ENCODE measurements around the gene DENND5B. TPM values are rescaled to one million over a fixed set of nuclear protein-coding genes. Genes with fewer than 3 reads are reported as not detected.

The DENND5B gene
- total and polyA plus RNA-seq, 4 donors, result 4.5 to 23.1 (median 9.3) TPM

- Histone ChIP-seq H3K36me3 (ENCODE audit: control insufficient read depth in 4 of 4, insufficient read depth in 3 of 4, low read depth in 1 of 4, low read length in 3 of 4) (no peaks in the 10 kb centered on the region), H3K9ac (ENCODE audit: low read depth in 1 of 2, low read length in 2 of 2) (no peak overlapping the region), H3K9me3 (ENCODE audit: control insufficient read depth in 4 of 4, low read length in 3 of 4) (no peaks in the 10 kb centered on the region), H3K4me1 (ENCODE audit: control insufficient read depth in 4 of 4, insufficient read depth in 4 of 4, low read length in 3 of 4) (peaks cover 2 to 15% (median 6%) of the 10 kb centered on the region in 4 donors), H3K27ac (ENCODE audit: low read depth in 1 of 2, low read length in 2 of 2) (no peak overlapping the region), H3K27me3 (ENCODE audit: control insufficient read depth in 4 of 4, insufficient read depth in 4 of 4, low read length in 3 of 4) (no peaks in the 10 kb centered on the region), H3K4me3 (ENCODE audit: low read depth in 1 of 3, low read length in 3 of 3) (no peak overlapping the region)
- 74% methylated on average over 3 of the region's 3 CpGs for WGBS
- no peak for TF ChIP-seq REST (IDR thresholded peaks at IDR 0.05)
- TF ChIP-seq RXRA (IDR thresholded peaks at IDR 0.05), result no peak
- no peak for TF ChIP-seq MAX (IDR thresholded peaks at IDR 0.05)
- no peak for TF ChIP-seq FOXA2 (IDR thresholded peaks at IDR 0.05)
- TF ChIP-seq HNF4G (IDR thresholded peaks at IDR 0.05), result no peak
- TF ChIP-seq CTCF (IDR thresholded peaks at IDR 0.05; ENCODE audit: low read depth, low read length, missing input control), result no peak
- TF ChIP-seq EGR1 (IDR thresholded peaks at IDR 0.05; ENCODE audit: low read depth in 2 of 2), result no peak
- no peak for TF ChIP-seq FOXA1 (IDR thresholded peaks at IDR 0.05)
- no peak for TF ChIP-seq HNF4A (conservative IDR thresholded peaks at IDR 0.05)
- TF ChIP-seq RAD21 (IDR thresholded peaks at IDR 0.05), result no peak
- TF ChIP-seq, protein P1, sequence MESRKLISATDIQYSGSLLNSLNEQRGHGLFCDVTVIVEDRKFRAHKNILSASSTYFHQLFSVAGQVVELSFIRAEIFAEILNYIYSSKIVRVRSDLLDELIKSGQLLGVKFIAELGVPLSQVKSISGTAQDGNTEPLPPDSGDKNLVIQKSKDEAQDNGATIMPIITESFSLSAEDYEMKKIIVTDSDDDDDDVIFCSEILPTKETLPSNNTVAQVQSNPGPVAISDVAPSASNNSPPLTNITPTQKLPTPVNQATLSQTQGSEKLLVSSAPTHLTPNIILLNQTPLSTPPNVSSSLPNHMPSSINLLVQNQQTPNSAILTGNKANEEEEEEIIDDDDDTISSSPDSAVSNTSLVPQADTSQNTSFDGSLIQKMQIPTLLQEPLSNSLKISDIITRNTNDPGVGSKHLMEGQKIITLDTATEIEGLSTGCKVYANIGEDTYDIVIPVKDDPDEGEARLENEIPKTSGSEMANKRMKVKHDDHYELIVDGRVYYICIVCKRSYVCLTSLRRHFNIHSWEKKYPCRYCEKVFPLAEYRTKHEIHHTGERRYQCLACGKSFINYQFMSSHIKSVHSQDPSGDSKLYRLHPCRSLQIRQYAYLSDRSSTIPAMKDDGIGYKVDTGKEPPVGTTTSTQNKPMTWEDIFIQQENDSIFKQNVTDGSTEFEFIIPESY (IDR thresholded peaks at IDR 0.05), result no peak
- no peak for DNase-seq (ENCODE audit: low spot score)
These were observed 5.7 kb downstream of the DENND5B start for GRCh38 chr12:31585271-31585670.

DNA sequence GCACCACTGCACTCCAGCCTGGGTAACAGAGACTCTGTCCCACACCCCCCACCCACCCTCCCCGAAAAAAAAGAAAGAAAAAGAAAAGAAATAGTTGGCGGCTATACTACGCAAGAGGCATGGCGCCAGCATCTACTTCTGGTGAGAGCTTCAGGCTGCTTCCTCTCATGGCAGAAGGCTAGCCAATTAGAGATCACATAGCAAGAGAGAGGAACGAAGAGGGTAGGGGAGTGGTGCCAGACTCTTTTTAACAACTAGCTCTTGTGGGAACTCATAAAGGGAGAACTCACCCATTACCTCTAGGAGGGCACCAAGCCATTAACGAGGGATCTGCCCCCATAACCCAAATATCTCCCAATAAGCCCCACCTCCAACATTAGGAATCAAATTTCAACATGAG is 6.2 kb downstream of the DENND5B start:
- no peaks in the 10 kb centered on the region for H3K9me3 ChIP-seq (ENCODE audit: control insufficient read depth in 4 of 4, low read length in 3 of 4)

More for the DNA sequence above, 6.2 kb downstream of the DENND5B start:
- DNase-seq (ENCODE audit: low spot score), result no peak
- TF ChIP-seq SP1 (IDR thresholded peaks at IDR 0.05) (no peak), GABPA (IDR thresholded peaks at IDR 0.05 in 1 of 2, conservative IDR thresholded peaks at IDR 0.05 in 1 of 2) (no peak), RXRA (IDR thresholded peaks at IDR 0.05) (no peak), RAD21 (IDR thresholded peaks at IDR 0.05) (no peak), FOXA2 (IDR thresholded peaks at IDR 0.05) (no peak), HNF4G (IDR thresholded peaks at IDR 0.05) (no peak), HNF4A (conservative IDR thresholded peaks at IDR 0.05) (no peak), JUND (IDR thresholded peaks at IDR 0.05) (no peak), TAF1 (conservative IDR thresholded peaks at IDR 0.05) (no peak), FOXA1 (IDR thresholded peaks at IDR 0.05) (no peak), REST (IDR thresholded peaks at IDR 0.05) (no peak), EGR1 (IDR thresholded peaks at IDR 0.05; ENCODE audit: low read depth in 2 of 2) (no peak), MAX (IDR thresholded peaks at IDR 0.05) (no peak)
- TF ChIP-seq, protein P2, sequence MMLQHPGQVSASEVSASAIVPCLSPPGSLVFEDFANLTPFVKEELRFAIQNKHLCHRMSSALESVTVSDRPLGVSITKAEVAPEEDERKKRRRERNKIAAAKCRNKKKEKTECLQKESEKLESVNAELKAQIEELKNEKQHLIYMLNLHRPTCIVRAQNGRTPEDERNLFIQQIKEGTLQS (IDR thresholded peaks at IDR 0.05), result no peak
- TF ChIP-seq, protein P1 (IDR thresholded peaks at IDR 0.05), result no peak
- no peaks in the 10 kb centered on the region for H3K36me3 ChIP-seq (ENCODE audit: control insufficient read depth in 4 of 4, insufficient read depth in 3 of 4, low read depth in 1 of 4, low read length in 3 of 4)
- no peaks in the 10 kb centered on the region for H3K27me3 ChIP-seq (ENCODE audit: control insufficient read depth in 4 of 4, insufficient read depth in 4 of 4, low read length in 3 of 4)
- WGBS, result 79% methylated on average over 6 of the region's 6 CpGs
- H3K9ac ChIP-seq (ENCODE audit: low read depth in 1 of 2, low read length in 2 of 2), result no peak overlapping the region
- peaks cover 2 to 15% (median 6%) of the 10 kb centered on the region in 4 donors for H3K4me1 ChIP-seq (ENCODE audit: control insufficient read depth in 4 of 4, insufficient read depth in 4 of 4, low read length in 3 of 4)
- no peak overlapping the region for H3K4me3 ChIP-seq (ENCODE audit: low read depth in 1 of 3, low read length in 3 of 3)
- no peak overlapping the region for H3K27ac ChIP-seq (ENCODE audit: low read depth in 1 of 2, low read length in 2 of 2)

All from liver (tissue), 9 donors.